ENCODE results near the gene SMIM1.
"Not testable (repeated sequence)": the region's sequence is repeated elsewhere in the genome, so short reads cannot be mapped to it uniquely, and the experiment has no call there.

SMIM1 gene

DNA sequence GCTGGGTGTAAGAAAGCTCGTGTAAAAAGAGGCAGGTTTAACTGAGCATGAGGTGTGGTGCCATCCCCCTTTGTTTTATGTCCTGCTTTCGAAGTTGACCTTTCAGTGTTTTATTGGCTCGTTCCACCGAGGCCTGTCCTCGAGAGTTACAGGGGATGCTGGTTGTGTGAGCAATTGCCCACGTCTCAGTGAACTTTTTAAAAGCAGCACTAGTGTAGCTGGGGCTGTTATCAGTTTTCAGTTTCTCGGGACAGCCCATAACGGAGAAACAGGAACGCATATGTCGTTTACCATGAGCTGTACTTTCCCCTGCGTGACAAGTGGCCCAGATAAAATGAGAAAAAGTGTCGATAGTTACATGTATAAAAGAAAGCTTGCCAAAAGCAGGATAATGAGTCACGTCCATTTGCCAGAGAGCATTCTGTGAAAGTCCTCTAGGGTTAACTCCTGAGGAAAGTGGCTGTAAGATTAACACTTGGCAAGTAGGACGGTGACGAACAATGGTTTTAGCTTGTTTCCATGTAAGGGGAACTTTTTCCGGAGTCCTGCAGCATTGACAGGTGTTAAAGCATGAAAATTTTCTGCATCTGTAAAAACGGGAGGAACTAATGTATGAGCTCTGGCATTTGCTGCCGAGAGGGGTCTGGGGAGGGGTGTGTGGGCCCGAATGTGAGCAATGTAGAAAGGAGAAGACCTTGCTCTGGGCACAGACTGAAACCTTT lies 31.5 kb downstream of the SMIM1 start:
- TF ChIP-seq, protein P1, sequence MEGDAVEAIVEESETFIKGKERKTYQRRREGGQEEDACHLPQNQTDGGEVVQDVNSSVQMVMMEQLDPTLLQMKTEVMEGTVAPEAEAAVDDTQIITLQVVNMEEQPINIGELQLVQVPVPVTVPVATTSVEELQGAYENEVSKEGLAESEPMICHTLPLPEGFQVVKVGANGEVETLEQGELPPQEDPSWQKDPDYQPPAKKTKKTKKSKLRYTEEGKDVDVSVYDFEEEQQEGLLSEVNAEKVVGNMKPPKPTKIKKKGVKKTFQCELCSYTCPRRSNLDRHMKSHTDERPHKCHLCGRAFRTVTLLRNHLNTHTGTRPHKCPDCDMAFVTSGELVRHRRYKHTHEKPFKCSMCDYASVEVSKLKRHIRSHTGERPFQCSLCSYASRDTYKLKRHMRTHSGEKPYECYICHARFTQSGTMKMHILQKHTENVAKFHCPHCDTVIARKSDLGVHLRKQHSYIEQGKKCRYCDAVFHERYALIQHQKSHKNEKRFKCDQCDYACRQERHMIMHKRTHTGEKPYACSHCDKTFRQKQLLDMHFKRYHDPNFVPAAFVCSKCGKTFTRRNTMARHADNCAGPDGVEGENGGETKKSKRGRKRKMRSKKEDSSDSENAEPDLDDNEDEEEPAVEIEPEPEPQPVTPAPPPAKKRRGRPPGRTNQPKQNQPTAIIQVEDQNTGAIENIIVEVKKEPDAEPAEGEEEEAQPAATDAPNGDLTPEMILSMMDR (IDR thresholded peaks at IDR 0.05; ENCODE audit: control extremely low read depth, extremely low read depth, low read depth, missing control alignments): no peak
- ChIA-PET CTCF (interaction anchor here (0.8 to 2.5 kb wide), 6 partner anchors 8 to 80 kb away, joined by 3 to 7 read pairs (median 4); partner anchors contain the start of gene LRRC47), POLR2A (no interaction called here)
- DNase-seq (ENCODE audit: extremely low spot score): no peak

DNA sequence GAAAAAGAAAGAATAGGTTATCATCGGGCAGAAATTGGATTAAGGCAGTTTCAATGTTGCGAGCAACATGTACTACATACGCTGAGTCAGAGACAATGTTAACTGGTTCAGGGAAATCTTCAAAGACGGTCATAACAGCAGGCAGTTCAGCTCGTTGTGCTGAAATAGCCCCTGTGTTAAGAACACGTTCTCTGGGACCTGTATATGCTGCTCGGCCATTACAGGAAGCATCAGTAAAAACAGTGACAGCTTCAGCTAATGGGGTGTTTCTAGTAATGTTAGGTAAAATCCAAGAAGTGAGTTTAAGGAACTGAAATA lies 32.0 kb downstream of the SMIM1 start:
- CTCF ChIA-PET: interaction anchor here (0.8 to 2.5 kb wide), 6 partner anchors 8 to 81 kb away, joined by 3 to 7 read pairs (median 4); partner anchors contain the start of gene LRRC47
- DNase-seq (ENCODE audit: extremely low spot score); POLR2A ChIA-PET: not testable (repeated sequence)

DNA sequence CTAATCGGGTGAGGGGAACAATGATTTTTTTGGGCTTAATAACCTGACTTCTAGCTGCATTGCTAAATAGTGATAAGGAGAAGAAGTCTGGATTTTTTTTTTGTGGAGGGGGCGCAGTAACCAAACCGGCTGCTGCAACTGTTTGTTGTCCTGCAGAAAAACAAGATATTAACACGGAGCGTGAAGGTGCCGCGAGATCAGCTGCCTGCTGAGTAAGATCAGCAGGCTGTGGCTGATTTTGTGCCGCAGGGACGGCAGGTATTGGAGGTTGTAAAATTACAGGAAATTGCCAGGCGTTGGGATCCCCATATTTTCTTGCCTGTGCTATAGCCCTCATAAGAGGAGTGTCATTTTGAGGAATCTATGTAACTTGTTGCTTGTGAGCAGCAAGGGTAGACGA lies 32.5 kb downstream of the SMIM1 start:
- DNase-seq (ENCODE audit: extremely low spot score): no peak
- CTCF ChIA-PET: interaction anchor here (2.3 to 2.5 kb wide), 2 partner anchors 12 to 20 kb away, joined by 5 to 7 read pairs; no protein-coding TSS in a partner anchor
- POLR2A ChIA-PET: no interaction called here
- TF ChIP-seq, protein P1 (IDR thresholded peaks at IDR 0.05; ENCODE audit: control extremely low read depth, extremely low read depth, low read depth, missing control alignments): no peak

DNA sequence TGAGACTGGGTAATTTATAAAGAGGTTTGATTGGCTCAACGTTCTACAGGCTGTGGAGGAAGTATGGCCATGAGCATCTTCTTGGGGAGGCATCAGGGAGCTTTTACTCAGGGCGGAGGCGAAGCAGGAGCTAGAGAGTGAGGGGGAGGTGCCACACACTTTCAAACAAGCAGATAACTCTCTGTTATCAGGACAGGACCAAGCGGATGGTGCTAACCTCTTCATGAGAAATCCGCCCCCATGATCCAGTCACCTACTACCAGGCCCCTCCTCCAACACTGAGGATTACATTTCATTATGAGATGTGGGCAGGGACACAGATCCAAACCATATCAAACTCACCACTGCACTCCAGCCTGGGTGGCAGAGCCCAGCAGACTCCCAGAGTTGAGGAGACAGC lies 35.2 kb downstream of the SMIM1 start:
- ChIA-PET POLR2A (no interaction called here), CTCF (interaction anchor here (1.1 kb wide), 1 partner anchor 11 kb away, joined by 5 read pairs; the partner anchor contains the start of gene LRRC47)
- DNase-seq (ENCODE audit: extremely low spot score): no peak
- TF ChIP-seq, protein P1 (IDR thresholded peaks at IDR 0.05; ENCODE audit: control extremely low read depth, extremely low read depth, low read depth, missing control alignments): no peak

DNA sequence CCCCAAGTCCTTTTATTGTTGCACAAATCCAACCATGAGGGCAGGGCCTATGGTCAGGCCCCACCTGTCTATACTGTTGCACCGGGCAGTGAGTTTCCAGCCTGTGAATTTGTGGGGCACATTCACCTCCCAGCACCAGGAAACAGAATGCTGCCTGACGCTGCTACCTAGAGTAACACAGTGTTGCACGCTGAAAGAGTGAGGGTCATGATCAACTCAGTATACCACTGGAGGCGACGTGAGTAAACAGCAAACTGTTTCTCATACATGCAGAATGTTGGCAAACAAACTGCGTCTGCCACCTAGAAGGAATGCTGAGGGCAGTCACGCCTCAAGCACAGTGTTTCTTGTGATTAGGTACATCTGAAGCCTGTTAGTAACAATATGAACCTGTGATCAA lies 37.1 kb downstream of the SMIM1 start:
- TF ChIP-seq, protein P1 (IDR thresholded peaks at IDR 0.05; ENCODE audit: control extremely low read depth, extremely low read depth, low read depth, missing control alignments): no peak
- DNase-seq (ENCODE audit: extremely low spot score): no peak
- CTCF ChIA-PET: interaction anchor here (2.1 kb wide), 1 partner anchor 34 kb away, joined by 4 read pairs; no protein-coding TSS in a partner anchor
- POLR2A ChIA-PET: no interaction called here

DNA sequence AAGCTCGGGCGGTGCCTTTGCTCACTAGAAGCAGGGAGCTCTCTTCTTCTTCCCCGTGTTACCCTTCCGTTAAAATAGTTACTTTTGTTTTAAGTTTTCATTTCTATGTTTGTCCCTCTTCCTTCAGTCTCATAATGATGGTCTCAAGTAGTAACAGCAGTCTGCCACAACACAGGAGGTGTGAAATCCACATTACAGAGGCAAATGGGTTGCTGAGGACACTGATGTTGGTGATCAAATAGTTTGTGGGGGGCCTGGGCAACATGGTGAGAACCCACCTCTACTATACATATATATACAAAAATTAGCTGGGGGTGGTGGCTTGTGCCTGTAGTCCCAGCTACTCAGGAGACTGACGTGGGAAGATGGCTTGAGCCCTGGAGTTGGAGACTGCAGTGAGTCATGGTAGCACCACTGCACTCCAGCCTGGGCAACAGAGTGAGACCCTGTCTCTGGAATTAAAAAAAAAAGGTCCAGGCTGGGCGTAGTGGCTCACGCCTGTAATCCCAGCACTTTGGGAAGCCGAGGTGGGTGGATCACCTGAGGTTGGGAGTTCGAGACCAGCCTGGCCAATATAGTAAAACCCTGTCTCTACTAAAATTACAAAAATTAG lies 37.7 kb downstream of the SMIM1 start:
- DNase-seq (ENCODE audit: extremely low spot score); POLR2A ChIA-PET: not testable (repeated sequence)
- CTCF ChIA-PET: interaction anchor here (2.1 kb wide), 1 partner anchor 34 kb away, joined by 4 read pairs; no protein-coding TSS in a partner anchor

DNA sequence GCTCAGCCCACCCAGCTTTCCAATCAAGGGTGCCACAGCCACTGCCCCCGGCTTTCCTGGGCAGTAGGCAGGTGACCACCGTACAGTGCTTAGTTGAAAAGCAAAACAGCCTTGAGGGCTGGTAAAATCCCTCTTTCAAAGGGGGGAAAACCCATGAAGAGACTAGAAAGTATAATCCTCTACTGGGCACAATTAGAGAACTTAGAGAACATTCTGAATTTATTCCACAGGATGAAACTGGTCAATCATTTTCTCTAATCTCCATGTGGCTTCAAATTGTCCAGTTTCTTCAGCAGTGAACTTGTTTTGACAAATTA lies 39.0 kb downstream of the SMIM1 start:
- CTCF ChIA-PET: interaction anchor here (2.1 kb wide), 1 partner anchor 36 kb away, joined by 4 read pairs; no protein-coding TSS in a partner anchor
- no peak for DNase-seq (ENCODE audit: extremely low spot score)
- POLR2A ChIA-PET: no interaction called here
- TF ChIP-seq, protein P1 (IDR thresholded peaks at IDR 0.05; ENCODE audit: control extremely low read depth, extremely low read depth, low read depth, missing control alignments): no peak

Measured in GM10248 (cell line).